HG03558 (cell line): ENCODE results near the gene SPACA5.
"Not testable (repeated sequence)": the region's sequence is repeated elsewhere in the genome, so short reads cannot be mapped to it uniquely, and the experiment has no call there.

ENCODE experiments used
- ATAC-seq: cut with Tn5 transposase; IDR thresholded peaks from one replicate; pipeline ENCODE4 v1.9.1; 2021; ENCODE audit warnings: moderate number of reproducible peaks; ENCODE audit not compliant: unreplicated experiment; ENCODE audit errors: extremely low read depth

The SPACA5 gene

DNA sequence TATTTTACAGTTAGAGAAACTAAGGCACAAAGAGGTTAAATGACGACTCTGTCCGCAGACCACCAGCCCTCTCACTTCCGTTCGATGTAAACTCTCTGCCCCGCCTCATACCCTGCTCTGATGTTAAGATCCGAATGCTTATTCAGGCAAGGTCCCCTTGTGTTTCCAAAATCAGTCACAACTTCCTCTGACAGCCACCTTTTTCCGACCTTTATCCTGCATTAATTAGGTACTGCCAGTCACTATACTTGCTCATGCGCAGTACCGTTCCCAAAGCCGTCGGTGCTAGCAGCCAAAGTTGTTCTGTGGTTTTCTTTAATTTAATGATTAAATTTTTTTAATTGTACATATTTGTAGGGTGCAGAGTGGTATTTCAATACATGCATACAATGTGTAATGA, 13.7 kb downstream of the SPACA5 start:
- not testable (repeated sequence) for ATAC-seq

DNA sequence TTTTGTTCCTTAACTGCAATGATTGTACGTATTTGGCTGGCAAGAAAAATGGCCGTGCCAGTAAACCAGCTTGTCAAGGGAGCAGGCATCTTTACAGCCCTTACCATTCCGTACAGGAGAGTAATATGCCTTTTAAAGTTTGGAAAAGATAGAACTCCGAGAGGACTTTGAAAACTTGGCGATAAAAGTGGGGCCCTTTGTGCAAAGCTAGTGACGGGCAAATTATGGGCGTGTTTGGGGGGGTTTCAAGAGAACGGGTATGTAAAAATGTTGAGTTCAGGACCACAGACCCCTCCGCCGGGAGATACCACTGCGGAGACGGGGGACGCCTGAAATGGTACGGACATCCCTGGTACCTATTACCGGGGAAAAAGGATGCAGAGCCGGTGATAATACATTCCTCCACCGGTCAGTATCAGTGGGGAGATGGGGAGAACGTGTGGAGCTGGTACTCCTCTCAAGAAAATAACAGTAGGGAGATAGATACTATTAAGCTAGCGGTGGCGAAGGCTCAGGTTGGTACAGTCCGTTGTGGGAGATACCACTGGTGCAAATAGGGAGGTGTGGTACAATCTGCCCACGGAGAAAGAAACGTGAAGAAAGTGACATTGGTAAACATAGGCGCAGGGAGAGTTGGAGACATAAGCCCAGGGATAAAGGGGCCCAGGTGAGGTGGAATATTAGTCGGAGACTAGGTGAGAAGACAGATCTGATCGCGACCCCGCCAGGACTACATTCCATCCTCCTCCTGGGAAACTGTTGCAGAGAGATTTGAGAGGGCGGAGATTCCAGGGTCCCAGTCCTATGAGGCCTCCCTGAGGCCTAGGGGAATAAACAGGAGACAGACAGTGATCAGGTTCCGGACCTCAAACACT, 14.5 kb downstream of the SPACA5 start:
- ATAC-seq = no peak

DNA sequence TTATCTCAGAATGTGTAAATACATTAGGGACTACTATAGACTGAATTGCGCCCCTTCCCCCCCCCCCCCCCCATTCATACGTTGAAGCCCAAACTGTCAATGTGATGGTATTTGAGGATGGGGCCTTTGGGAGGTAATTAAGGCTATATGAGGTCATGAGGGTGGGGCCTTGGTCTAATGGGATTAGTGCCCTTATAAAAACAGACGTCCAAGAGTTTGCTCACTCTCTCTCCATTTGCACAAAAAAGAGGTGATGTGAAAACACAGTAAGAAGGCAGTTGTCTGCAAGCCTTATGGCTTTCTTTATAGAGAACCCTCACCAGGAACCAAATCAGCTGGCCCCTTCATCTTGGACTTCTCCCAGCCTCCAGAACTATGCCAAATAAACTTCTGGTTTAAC, 15.3 kb downstream of the SPACA5 start:
- no peak for ATAC-seq

DNA sequence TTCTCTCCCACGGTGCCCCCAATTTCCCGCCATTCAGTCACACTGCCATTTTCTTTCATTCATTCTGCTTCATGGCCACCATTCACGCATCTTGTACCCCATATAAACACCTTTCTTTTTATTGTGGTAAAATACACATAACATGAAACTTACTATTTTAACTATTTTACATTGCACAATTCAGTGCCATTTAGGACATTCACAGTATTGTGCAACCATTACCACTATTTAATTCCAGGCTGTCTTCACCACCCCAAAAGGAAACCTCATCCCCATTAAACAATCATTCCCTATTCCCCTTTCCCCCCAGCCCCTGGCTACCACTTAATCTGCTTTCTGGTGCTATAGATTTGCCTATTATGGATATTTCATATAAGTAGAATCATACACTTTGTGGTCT, 15.9 kb downstream of the SPACA5 start:
- ATAC-seq = no peak

DNA sequence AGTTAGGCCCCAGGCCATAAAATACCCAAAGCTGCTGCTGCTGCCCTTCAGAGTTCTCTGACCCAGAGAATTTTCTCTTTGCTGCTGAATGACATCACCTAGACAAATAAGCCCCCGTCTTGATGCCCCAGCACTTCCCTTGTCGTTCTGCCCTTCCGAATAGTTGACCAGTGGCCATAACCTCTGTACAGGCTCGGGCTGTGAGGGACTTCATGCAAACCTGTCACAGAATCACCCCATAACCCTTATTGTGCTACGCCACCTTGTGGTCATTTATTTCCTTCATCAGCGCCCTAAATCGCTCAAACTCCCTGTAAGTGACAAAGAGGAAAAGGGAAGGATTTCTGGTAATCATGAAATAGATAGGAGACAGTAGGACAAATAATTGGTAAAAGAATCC, 18.8 kb downstream of the SPACA5 start:
- no peak for ATAC-seq

DNA sequence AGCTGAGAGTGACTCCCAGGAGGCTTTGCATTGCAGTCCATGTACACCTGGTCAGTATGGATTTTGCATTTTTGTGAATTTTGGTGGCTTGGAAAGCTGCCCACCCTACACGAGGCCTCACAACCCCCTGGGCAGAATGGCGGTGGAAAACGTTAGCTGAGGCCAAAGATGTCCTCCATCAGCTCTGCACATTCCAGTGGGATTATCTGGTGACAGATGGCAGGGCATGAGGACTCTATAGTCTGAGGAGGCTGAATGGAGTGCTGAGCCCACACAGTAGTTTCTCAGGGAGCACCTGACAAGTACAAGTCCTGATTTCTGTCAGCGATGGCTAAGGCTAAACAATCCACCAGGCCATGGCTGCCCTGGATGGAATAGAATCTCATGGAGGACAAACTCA, 20.8 kb downstream of the SPACA5 start:
- ATAC-seq = not testable (repeated sequence)

DNA sequence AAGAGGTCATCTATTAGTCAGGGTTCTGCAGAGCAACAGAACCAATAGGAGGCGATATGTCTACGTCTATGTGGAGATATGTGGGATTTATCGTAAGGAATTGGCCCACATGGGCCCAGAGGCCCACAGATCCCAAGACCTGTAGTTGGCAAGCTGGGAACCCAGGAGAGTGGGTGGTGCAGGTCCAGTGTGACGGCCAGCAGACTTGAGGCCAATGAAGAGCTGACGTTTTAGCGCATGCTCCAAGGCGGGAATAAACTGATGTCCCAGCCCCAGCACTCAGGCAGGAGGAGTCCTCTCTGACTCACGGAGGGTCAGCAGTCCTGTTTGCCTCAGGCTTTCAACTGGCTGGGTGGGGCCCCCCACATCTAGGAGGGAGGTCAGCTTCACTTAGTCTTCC, 21.3 kb downstream of the SPACA5 start:
- no peak for ATAC-seq

DNA sequence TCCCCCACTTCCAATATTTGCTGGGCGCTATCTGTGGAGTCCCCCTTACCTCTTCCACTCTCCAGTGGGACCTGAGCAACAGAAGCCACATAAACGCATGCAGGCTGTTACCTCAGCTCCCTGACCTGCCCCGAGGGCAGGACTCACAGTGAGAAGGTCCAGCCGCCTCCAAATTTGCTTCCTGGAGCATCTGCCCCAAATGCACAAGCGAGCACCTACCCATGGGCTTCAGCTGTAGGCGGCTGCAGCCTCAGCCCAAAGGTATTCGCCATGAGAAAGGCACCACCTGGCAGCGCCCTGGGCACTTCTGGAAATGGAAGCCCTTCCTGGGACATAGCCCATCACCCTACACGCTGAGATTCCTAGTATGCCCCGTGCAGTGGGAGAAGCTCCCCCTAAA, 23.4 kb downstream of the SPACA5 start:
- no peak for ATAC-seq

DNA sequence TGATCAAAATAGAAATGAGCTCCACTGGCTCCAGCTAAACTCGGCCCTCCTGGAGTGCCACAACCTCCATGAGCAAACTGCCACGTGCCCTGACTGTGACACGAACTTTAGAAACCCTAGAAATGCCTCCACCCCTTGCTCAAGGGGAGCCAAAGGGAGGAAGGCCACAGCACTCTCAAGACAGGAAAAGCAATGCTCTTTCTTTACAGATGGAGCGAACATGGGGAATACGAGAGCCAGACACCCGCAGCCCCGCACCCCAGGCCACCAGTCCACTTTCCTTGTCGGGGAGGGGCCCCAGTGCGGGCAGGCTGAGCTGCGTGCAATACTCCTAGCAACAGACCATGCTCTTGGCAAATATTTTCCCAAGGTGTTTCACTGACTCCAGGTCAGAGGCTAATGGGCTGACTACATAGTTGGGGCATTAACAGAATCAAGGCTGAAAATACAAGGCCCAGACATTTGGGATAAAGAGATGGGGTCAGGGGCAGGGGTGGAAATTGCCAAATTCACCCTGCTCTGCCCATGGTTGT, 23.9 kb downstream of the SPACA5 start:
- ATAC-seq = not testable (repeated sequence)

DNA sequence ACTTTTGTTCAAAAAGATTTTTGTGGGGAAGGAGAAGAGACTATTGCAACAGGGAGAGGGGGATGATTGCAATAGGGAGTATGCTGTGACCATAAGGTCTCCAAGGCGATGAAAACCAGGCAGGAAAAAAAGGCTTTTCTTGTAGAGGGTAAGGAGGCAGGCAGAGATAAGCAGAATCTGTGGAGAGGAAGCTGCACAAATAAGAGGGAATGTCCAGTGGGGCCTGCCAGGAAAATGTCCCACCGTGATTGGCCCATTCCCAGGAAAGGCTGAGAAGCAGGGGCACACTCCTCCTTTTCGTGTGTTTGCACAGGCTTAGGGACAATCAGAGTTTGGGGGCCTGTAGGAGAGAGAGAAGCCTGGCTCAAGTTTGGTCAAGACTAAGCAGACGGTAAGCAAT, 29.1 kb downstream of the SPACA5 start:
- ATAC-seq = no peak

DNA sequence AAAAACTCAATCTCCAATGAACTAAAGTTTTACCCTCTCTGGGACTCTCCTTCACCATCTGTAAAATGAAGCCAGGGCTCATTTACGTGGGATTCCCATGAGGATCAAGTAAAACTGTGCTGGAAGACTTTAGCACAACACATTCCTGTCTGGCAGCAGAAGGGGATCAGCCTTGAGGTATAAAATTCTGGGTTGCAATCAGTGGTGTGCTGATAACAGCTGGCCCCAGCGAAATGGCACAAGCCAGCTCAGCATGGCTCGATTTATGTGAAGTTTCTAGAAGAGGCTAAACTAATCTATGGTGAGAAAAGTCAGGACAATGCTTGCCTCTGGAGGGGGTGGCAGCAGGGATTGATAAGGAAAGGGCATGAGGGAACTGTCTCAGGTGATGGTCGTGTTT, 36.3 kb downstream of the SPACA5 start:
- no peak for ATAC-seq

DNA sequence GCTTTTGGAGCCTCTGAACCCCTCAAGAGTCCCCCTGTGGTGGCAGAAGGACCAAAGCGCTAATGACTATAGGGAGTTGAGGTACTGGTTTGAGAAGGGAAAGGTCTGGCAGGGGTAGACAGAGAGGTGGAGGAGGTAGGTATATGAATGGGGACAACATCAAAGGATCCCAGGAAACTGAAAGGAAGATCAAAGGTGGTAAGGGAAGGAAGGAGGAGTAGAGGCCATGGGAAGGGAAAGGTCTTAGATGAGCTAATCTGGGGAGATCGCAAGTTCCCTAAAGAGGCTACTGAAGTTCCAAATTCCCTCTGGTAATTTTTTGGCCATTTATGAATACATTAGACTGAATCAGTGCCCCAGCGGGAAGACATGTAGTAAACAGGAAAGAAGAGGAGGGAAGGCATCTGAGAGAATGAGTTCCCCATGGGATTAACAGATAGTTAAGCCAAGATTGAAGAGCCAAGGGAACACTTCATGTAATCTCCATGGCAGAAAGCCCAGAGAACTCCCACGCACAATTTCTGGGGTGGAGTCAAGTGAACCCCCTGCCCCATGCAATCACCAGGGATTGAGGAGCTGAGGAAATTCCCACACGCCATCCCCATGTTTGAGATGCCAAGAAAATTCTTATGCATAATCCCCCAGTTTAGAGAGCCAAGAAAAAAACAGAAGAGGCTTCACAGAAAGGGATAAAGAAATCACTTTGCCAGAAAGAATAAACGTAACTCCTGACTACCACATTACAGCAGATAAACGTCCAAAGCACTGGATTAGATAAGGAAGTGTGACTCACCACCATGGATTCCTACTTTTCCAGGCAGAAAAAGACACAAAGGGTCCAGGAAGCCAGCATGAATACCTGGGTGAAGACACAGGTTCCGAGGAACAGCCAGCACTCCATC, 38.9 kb downstream of the SPACA5 start:
- no peak for ATAC-seq

DNA sequence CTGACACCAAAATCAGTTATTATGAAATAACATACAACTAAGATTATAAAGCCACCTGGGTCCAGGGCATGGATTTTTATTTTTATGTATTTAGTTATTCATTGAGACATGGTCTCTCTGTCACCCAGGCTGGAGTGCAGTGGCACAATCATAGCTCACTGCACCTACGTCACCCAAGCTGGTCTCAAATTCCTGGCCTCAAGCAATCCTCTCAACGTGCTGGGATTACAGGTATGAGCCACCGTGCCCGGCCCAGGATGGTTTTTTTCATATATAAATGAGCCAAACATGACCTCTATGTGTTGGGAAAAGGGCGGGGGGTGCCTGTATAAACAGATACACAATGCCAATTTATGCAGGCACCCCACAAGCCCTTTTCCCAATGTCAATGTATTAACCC, 40.1 kb downstream of the SPACA5 start:
- no peak for ATAC-seq

DNA sequence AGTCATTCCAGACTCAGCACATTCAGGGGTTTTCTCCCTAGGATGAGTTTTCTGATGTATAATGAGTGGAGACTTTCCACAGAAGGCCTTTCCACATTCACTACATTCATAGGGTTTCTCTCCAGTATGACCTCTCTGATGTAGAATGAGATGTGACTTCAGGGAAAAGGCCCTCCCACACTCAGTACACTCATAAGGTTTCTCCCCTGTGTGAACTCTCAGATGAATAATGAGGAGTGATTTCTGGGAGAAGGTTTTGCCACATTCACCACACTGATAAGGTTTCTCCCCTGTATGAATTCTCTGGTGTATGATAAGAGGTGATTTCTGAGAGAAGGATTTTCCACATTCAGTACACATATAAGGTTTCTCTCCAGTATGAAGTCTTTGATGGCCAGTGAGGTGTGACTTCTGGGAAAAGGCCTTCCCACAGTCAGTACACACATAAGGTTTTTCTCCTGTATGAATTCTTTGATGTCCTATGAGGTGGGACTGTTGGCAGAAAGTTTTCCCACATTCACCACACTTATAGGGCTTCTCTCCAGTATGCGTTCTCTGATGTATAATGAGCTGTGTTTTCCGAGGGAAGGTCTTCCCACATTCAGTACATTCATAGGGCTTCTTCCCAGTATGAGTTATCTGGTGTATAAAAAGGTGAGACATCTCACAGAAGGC, 52.0 kb downstream of the SPACA5 start:
- ATAC-seq = no peak

DNA sequence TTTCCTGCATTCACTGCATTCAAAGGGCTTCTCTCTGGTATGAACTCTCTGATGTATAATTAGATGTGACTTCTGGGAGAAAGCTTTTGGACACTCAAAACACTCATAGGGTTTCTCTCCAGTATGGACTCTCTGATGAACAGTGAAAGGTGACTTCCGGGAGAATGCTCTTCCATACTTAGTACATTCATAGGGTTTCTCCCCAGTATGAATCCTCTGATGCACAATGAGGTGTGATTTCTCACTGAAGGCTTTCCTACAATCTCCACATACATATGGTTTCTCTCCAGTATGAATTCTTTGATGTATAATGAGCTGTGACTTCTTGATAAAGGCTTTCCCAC, 52.5 kb downstream of the SPACA5 start:
- no peak for ATAC-seq
